H1 (cell line): ENCODE results near the gene ARHGEF18.

Source experiments
- CHD2 ChIP-seq: IDR thresholded peaks from 2 replicates; pipeline ENCODE4 v1.6.1; 2012; ENCODE audit warnings: low read length, improper control_type of control experiment
- CHD7 ChIP-seq: fragments of 300-600 bp; sonication (generic); IDR thresholded peaks from 2 replicates; pipeline ENCODE4 v1.7.1; 2012; ENCODE audit warnings: low read length, moderate library complexity, mild to moderate bottlenecking, inconsistent platforms; ENCODE audit not compliant: insufficient replicate concordance
- CTCF ChIP-seq, 3 experiments: IDR thresholded peaks; 1 replicate in 2 of 3; 2 replicates in 1 of 3; pipeline versions ENCODE4 v1.5.1 to v1.6.1; 2011; ENCODE audit warnings: low read length in 3 of 3, mild to moderate bottlenecking in 3 of 3, inconsistent platforms in 2 of 3, low read depth in 1 of 3, moderate library complexity in 1 of 3; ENCODE audit not compliant: insufficient read depth in 1 of 3; ENCODE audit errors: control extremely low read depth in 1 of 3
- E2F6 ChIP-seq: IDR thresholded peaks from 2 replicates; pipeline ENCODE4 v1.6.1; 2012; ENCODE audit warnings: inconsistent platforms
- EP300 ChIP-seq, 2 experiments: IDR thresholded peaks; 1 replicate in 1 of 2; 2 replicates in 1 of 2; pipeline ENCODE4 v1.6.1; 2011 to 2012; ENCODE audit warnings: low read depth in 2 of 2, low read length in 2 of 2, mild to moderate bottlenecking in 2 of 2, borderline replicate concordance in 1 of 2, inconsistent platforms in 1 of 2, moderate library complexity in 1 of 2
- HDAC2 ChIP-seq, 2 experiments: fragments of 300-600 bp in 1 of 2; sonication (generic) in 1 of 2; IDR thresholded peaks; 2 replicates each; pipeline ENCODE4 v1.6.1; 2011 to 2012; ENCODE audit warnings: low read depth in 2 of 2, low read length in 2 of 2, mild to moderate bottlenecking in 2 of 2, moderate library complexity in 2 of 2, borderline replicate concordance in 1 of 2, inconsistent platforms in 1 of 2
- HDAC6 ChIP-seq: IDR thresholded peaks from one replicate; pipeline ENCODE4 v1.7.1; 2012; ENCODE audit warnings: low read depth, mild to moderate bottlenecking, inconsistent platforms, low read length, moderate library complexity
- JUN ChIP-seq: IDR thresholded peaks from 2 replicates; pipeline ENCODE4 v1.6.1; 2011; ENCODE audit warnings: low read depth, mild to moderate bottlenecking, improper control_type of control experiment, low read length
- KDM1A ChIP-seq: fragments of 200-600, 300-600 bp; sonication (generic); IDR thresholded peaks from 2 replicates; pipeline ENCODE4 v1.7.1; 2016; ENCODE audit warnings: mild to moderate bottlenecking, low read length, borderline replicate concordance
- POLR2A ChIP-seq, 2 experiments: IDR thresholded peaks; 1 replicate in 1 of 2; 2 replicates in 1 of 2; pipeline ENCODE4 v1.6.1; 2011; ENCODE audit warnings: low read depth in 2 of 2, low read length in 2 of 2, mild to moderate bottlenecking in 2 of 2; ENCODE audit errors: control extremely low read depth in 1 of 2
- POLR2AphosphoS5 ChIP-seq: IDR thresholded peaks from 2 replicates; pipeline ENCODE4 v1.6.1; 2011; ENCODE audit warnings: low read depth, low read length
- SIN3A ChIP-seq, 2 experiments: IDR thresholded peaks in 1 of 2; conservative IDR thresholded peaks in 1 of 2; 2 replicates each; pipeline ENCODE4 v1.6.1; 2011 to 2012; ENCODE audit warnings: low read length in 2 of 2, improper control_type of control experiment in 1 of 2, low read depth in 1 of 2, mild to moderate bottlenecking in 1 of 2
- SIX5 ChIP-seq: IDR thresholded peaks from 2 replicates; pipeline ENCODE4 v1.6.1; 2011; ENCODE audit warnings: mild to moderate bottlenecking, low read depth, low read length
- USF2 ChIP-seq: IDR thresholded peaks from 2 replicates; pipeline ENCODE4 v1.6.1; 2011; ENCODE audit warnings: low read length, improper control_type of control experiment

GRCh38 chr19:7386769-7387168, 38.0 kb downstream of the ARHGEF18 start:
- TF ChIP-seq CHD7 (no peak), POLR2AphosphoS5 (no peak), E2F6 (no peak), CTCF (IDR thresholded peaks at IDR 0.05; ENCODE audit: control extremely low read depth in 1 of 3, insufficient read depth in 1 of 3, low read depth in 1 of 3, low read length in 3 of 3) (no peak), POLR2A (IDR thresholded peaks at IDR 0.05; ENCODE audit: control extremely low read depth in 1 of 2, low read depth in 2 of 2, low read length in 2 of 2) (no peak), JUN (no peak), EP300 (IDR thresholded peaks at IDR 0.05; ENCODE audit: borderline replicate concordance in 1 of 2, low read depth in 2 of 2, low read length in 2 of 2) (no peak), USF2 (no peak), SIN3A (conservative IDR thresholded peaks at IDR 0.05 in 1 of 2, IDR thresholded peaks at IDR 0.05 in 1 of 2; ENCODE audit: low read depth in 1 of 2, low read length in 2 of 2) (no peak), HDAC2 (IDR thresholded peaks at IDR 0.05; ENCODE audit: borderline replicate concordance in 1 of 2, low read depth in 2 of 2, low read length in 2 of 2) (no peak), HDAC6 (no peak), CHD2 (no peak), SIX5 (no peak), KDM1A (no peak)
